HG03520 (cell line): ENCODE measurements around the gene HOXC11.

ENCODE experiments used
- ATAC-seq: cut with Tn5 transposase; IDR thresholded peaks from one replicate; pipeline ENCODE4 v1.9.1; 2021; ENCODE audit warnings: mild to moderate bottlenecking, moderate library complexity; ENCODE audit not compliant: unreplicated experiment

The HOXC11 gene

GRCh38 chr12:53995378-53996239, 22.7 kb downstream of the HOXC11 start:
- ATAC-seq, result no peak

DNA sequence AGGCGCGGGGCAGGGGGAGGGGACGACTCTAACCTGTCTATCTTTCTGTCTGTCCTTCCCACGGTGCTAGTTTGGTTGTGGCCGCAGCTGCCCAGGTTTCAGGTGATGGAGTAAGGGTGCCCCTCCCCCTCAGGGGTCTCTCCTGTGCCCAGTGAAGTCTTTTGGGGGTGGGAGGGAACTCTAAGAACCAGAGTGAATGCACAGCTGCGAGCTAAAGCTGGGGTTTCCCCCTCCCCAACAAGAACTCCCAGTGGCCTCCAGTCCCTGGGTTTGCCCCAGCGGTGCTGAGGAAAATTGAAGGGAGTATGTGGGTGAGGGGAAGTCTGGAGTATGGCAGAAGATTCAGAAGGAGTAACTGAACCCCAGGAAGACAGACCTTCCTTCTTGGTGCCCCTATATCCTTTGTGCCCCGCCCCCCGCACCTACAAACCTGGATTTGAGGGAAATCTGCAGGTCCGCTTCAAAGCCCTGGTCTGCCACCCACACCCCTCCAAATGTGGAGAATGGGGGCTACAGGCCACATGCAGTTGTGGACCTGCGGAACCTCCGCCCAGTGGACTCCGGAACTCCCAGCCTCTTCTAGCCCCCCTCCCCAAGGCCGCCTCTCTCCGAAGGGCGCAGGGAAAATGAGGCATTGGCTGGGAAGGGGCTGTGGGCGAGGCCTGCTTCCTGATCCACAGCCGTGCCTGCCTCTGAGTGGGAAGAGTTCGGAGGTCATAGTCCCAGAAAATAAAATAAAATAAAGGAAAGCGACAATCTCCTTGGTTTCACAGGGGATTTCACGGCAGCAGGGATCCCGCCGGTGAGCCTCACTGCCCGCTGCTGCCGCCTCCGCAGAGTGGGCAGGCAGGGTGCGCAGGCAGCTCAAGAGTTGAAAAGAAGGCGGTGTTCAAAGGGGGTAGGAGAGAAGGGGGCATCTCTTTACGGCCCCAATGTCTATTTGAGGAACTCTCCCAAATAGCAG, 23.6 kb downstream of the HOXC11 start:
- no peak for ATAC-seq

GRCh38 chr12:53997204-53998109, 24.5 kb downstream of the HOXC11 start:
- ATAC-seq, result no peak

GRCh38 chr12:53998110-53998899, 25.4 kb downstream of the HOXC11 start:
- no peak for ATAC-seq

- ATAC-seq, result no peak
Measured at GRCh38 chr12:53998900-53999236, 25.9 kb downstream of the HOXC11 start.

DNA sequence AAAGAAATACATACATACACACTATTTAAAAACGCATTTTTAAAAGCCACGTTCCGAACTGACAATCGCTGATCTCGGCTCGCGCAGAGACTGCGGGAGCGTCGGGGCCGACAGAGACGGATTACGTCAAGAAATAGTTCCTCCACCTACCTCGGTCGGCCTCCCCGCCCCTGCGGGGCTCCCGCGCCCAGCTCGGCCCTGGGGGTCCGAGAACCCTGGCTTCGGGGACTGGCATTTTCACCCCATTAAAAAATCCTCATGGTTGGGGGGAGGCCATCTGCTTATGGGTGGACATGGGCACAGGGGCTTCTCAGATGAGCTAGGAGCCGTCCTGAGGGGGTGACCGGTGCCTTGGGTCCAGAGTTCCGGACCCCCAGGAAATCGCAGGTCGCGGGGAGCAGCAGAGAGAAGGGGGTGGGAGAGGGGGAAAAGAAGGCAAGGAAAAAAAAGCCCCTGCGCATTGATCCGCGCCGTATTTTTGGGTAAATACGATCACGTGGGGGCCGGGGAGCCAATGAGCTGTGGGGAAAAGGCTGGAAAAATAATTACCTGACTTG, 26.7 kb downstream of the HOXC11 start:
- no peak for ATAC-seq

DNA sequence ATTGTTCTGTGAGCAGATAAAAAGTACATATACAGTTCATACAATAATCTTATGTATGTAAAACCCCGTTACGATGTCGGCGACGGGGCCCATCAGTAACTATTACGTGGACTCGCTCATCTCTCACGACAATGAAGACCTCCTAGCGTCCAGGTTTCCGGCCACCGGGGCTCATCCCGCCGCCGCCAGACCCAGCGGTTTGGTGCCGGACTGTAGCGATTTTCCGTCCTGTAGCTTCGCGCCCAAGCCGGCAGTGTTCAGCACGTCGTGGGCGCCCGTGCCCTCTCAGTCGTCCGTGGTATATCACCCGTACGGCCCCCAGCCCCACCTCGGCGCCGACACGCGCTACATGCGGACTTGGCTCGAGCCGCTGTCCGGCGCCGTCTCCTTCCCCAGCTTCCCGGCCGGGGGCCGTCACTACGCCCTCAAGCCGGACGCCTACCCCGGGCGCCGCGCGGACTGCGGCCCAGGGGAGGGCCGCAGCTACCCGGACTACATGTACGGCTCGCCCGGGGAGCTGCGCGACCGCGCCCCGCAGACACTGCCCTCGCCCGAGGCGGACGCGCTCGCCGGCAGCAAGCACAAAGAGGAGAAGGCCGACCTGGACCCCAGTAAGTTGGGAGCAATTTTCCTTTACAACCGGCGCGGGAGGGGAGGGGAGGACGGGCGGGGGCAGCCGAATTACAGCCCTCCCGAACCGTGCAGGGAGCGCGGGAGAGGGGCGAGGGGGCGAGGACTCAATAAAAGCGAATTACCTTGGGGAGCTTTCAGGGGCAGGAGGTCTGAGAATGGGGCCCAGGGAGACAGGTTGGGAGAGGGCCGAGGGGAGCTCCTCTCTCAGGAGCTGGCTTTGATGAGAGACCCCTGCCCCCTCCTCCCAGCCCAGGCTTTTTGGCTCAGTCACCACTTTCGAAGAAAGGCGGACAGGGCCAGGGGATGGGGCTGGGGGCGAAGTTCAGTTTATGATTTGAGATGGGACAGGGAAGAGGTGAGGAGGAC, 27.5 kb downstream of the HOXC11 start, which contains the start of gene HOXC9:
Gene HOXC9, plus strand, starts transcription at position 46 of the 999 bp plus-strand sequence. Its CDS starts 28 bp downstream, at position 74.
- no peak for ATAC-seq

GRCh38 chr12:54001283-54002187, 28.6 kb downstream of the HOXC11 start:
- no peak for ATAC-seq

GRCh38 chr12:54002278-54002914, 29.5 kb downstream of the HOXC11 start:
- ATAC-seq, result no peak

GRCh38 chr12:54002915-54003389, 30.0 kb downstream of the HOXC11 start:
- ATAC-seq, result no peak

- ATAC-seq, result no peak
Measured at GRCh38 chr12:54003625-54004024, 30.7 kb downstream of the HOXC11 start.

- ATAC-seq, result no peak
Measured at GRCh38 chr12:54004063-54004840, 31.3 kb downstream of the HOXC11 start.

GRCh38 chr12:54004841-54005530, 32.1 kb downstream of the HOXC11 start:
- ATAC-seq, result no peak

DNA sequence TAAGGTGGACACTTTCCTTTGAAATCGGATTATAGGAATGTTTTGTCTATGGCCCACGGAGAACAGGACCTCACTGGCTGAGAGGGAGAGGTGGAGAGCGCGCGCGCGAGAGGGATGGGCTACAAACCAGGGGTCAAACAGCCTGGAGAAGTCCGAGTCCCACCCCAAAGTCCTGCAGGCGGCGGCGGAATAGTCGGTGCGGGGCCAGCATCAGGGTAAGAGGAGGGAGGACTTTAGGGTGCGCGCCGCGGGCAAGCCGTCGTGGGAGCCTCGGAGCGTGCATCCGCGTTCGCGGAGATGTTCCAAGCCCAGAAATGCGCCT, 32.6 kb downstream of the HOXC11 start:
- no peak for ATAC-seq

- ATAC-seq, result peak; percentile 76
Measured at GRCh38 chr12:54005853-54006558, 33.1 kb downstream of the HOXC11 start.
